Activated naive CD4-positive, alpha-beta T cell (primary cell): ENCODE data around the gene CMTM8.

ENCODE experiments used
- DNase-seq, 4 experiments: peaks; one replicate each; lab custom pipeline; 2025; lab: John Stamatoyannopoulos, UW

The CMTM8 gene

GRCh38 chr3:32278714-32279113 lies 40.2 kb downstream of the CMTM8 start:
- no peak for DNase-seq

GRCh38 chr3:32280262-32280910 lies 41.9 kb downstream of the CMTM8 start:
- no peak for DNase-seq

- no peak for DNase-seq
Observed at GRCh38 chr3:32281570-32282106, 43.2 kb downstream of the CMTM8 start.

- DNase-seq, result no peak
Observed at GRCh38 chr3:32282578-32283154, 44.2 kb downstream of the CMTM8 start.

GRCh38 chr3:32283304-32283703 lies 44.8 kb downstream of the CMTM8 start:
- DNase-seq, result no peak

GRCh38 chr3:32284443-32285212 lies 46.1 kb downstream of the CMTM8 start:
- no peak for DNase-seq

- no peak for DNase-seq
Observed at GRCh38 chr3:32285891-32286290, 47.4 kb downstream of the CMTM8 start.

- DNase-seq, result peak in 1 of 4 experiments; percentile 4
Observed at GRCh38 chr3:32288819-32289218, 50.3 kb downstream of the CMTM8 start.

GRCh38 chr3:32290619-32291018 lies 52.1 kb downstream of the CMTM8 start:
- DNase-seq, result no peak

- no peak for DNase-seq
Observed at GRCh38 chr3:32292085-32292796, 53.8 kb downstream of the CMTM8 start.

- no peak for DNase-seq
Observed at GRCh38 chr3:32293903-32294302, 55.4 kb downstream of the CMTM8 start.

GRCh38 chr3:32296251-32297204 lies 58.0 kb downstream of the CMTM8 start:
- peak in 3 of 4 experiments; percentile 12 to 52 (median 46) for DNase-seq

- peak in 2 of 4 experiments; percentile 26 to 43 for DNase-seq
Observed at GRCh38 chr3:32297366-32297765, 58.9 kb downstream of the CMTM8 start.

GRCh38 chr3:32301426-32301825 lies 62.9 kb downstream of the CMTM8 start:
- DNase-seq, result no peak

- no peak for DNase-seq
Observed at GRCh38 chr3:32302601-32303398, 64.3 kb downstream of the CMTM8 start.

- peak in 2 of 4 experiments; percentile 16 to 23 for DNase-seq
Observed at GRCh38 chr3:32303399-32303747, 64.9 kb downstream of the CMTM8 start.

- no peak for DNase-seq
Observed at GRCh38 chr3:32303977-32304881, 65.7 kb downstream of the CMTM8 start.

- no peak for DNase-seq
Observed at GRCh38 chr3:32305361-32305876, 66.9 kb downstream of the CMTM8 start.

GRCh38 chr3:32306072-32306471 lies 67.6 kb downstream of the CMTM8 start:
- DNase-seq, result no peak
